ENCODE results near the gene BRD4. TPM values are rescaled to one million over a fixed set of nuclear protein-coding genes. Genes with fewer than 3 reads are reported as not detected.
"Not testable (repeated sequence)": the region's sequence is repeated elsewhere in the genome, so short reads cannot be mapped to it uniquely, and the experiment has no call there.

BRD4 gene
- total RNA-seq, 2 experiments from 2014 or later: 33.6 to 143 TPM

DNA sequence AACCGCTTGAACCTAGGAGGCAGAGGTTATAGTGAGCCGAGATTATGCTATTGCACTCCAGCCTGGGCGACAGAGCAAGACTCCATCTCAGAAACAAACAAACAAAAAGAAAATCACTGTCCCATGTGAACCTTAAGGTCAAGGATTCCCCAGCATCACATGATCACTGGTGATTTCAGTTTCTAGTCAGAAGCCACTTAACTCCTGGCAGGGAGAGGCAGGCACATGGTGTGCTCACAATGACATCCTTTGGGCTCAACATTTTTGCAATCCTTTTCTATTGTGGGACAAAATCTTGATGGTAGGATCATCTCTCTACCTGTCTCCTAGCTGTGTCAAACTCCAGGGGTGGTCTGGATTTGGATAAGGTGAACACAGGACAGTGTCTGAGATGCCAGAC lies 35.1 kb upstream of the BRD4 start:
- no peak overlapping the region for H3K4me3 ChIP-seq (ENCODE audit: low read depth, low read length, poor library complexity, severe bottlenecking)
- no peaks in the 10 kb centered on the region for H3K9me3 ChIP-seq (ENCODE audit: low read length)
- no peak overlapping the region for H3K4me2 ChIP-seq (ENCODE audit: low read length)
- intact Hi-C loops (cut with micrococcal nuclease; ENCODE audit: unreplicated experiment): no loop called here
- no peaks in the 10 kb centered on the region for H4K20me1 ChIP-seq (ENCODE audit: insufficient read depth, low read length)
- TF ChIP-seq EZH2phosphoT487 (IDR thresholded peaks at IDR 0.05; ENCODE audit: borderline replicate concordance, low read depth, low read length): no peak
- TF ChIP-seq, protein P1, sequence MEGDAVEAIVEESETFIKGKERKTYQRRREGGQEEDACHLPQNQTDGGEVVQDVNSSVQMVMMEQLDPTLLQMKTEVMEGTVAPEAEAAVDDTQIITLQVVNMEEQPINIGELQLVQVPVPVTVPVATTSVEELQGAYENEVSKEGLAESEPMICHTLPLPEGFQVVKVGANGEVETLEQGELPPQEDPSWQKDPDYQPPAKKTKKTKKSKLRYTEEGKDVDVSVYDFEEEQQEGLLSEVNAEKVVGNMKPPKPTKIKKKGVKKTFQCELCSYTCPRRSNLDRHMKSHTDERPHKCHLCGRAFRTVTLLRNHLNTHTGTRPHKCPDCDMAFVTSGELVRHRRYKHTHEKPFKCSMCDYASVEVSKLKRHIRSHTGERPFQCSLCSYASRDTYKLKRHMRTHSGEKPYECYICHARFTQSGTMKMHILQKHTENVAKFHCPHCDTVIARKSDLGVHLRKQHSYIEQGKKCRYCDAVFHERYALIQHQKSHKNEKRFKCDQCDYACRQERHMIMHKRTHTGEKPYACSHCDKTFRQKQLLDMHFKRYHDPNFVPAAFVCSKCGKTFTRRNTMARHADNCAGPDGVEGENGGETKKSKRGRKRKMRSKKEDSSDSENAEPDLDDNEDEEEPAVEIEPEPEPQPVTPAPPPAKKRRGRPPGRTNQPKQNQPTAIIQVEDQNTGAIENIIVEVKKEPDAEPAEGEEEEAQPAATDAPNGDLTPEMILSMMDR (conservative IDR thresholded peaks at IDR 0.05; ENCODE audit: low read length): no peak
- DNase-seq (ENCODE audit: low spot score): no peak
- BruUV-seq (replicated peaks): no TSS peak
- POLR2A ChIA-PET: no interaction called here
- peaks cover 81% of the 10 kb centered on the region for H3K36me3 ChIP-seq (ENCODE audit: insufficient read depth, low read length)
- no peak overlapping the region for H2AFZ ChIP-seq (ENCODE audit: low read length)
- no peak overlapping the region for H3K27ac ChIP-seq (ENCODE audit: low read depth, low read length, poor library complexity, severe bottlenecking)
- CTCF ChIA-PET (ENCODE audit: unreplicated experiment): no interaction called here
- H3K79me2 ChIP-seq (ENCODE audit: insufficient read depth, low read depth, low read length): 0 out of 2 replicates have a peak, but pooled peaks cover 3% of the 10 kb centered on the region
- H3K9me2 ChIP-seq (ENCODE audit: insufficient read depth, low read length): no peaks in the 10 kb centered on the region
- no peaks in the 10 kb centered on the region for H3K4me1 ChIP-seq (ENCODE audit: insufficient read depth, low read length, poor library complexity, severe bottlenecking)

DNA sequence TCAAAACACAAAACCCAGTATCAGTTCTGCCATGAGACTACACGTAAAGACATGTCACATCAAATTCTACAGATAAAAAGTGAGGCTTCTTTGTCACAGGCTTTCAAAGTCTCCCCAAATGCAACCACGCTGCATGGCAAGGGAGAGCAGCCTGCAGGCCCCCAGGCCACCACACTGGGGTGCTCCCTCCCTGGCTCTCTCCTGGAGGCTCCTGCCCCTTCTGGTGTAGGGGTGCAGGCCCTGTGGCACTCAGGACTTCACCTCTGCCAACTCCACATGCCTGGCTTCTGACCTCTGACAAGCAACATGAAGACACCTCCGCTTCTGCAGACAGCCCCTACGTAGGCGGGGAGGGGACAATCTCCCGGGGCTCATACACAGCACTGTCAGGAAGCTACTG lies 32.9 kb upstream of the BRD4 start:
- ChIA-PET POLR2A (interaction anchor here (1.0 kb wide), 1 partner anchor 14 kb away, joined by 3 read pairs; the partner anchor contains the start of gene AKAP8), CTCF (ENCODE audit: unreplicated experiment) (no interaction called here)
- intact Hi-C loops (cut with micrococcal nuclease; ENCODE audit: unreplicated experiment): no loop called here
- Histone ChIP-seq H3K79me2 (ENCODE audit: insufficient read depth, low read depth, low read length) (no peaks in the 10 kb centered on the region), H3K4me2 (ENCODE audit: low read length) (no peak overlapping the region), H3K9me3 (ENCODE audit: low read length) (no peaks in the 10 kb centered on the region), H3K4me1 (ENCODE audit: insufficient read depth, low read length, poor library complexity, severe bottlenecking) (no peaks in the 10 kb centered on the region), H3K4me3 (ENCODE audit: low read depth, low read length, poor library complexity, severe bottlenecking) (no peak overlapping the region), H4K20me1 (ENCODE audit: insufficient read depth, low read length) (no peaks in the 10 kb centered on the region), H2AFZ (ENCODE audit: low read length) (no peak overlapping the region), H3K27ac (ENCODE audit: low read depth, low read length, poor library complexity, severe bottlenecking) (no peak overlapping the region), H3K9me2 (ENCODE audit: insufficient read depth, low read length) (no peaks in the 10 kb centered on the region), H3K36me3 (ENCODE audit: insufficient read depth, low read length) (peaks cover 79% of the 10 kb centered on the region)
- TF ChIP-seq, protein P1 (conservative IDR thresholded peaks at IDR 0.05; ENCODE audit: low read length): no peak
- no peak for TF ChIP-seq EZH2phosphoT487 (IDR thresholded peaks at IDR 0.05; ENCODE audit: borderline replicate concordance, low read depth, low read length)
- BruUV-seq (replicated peaks): no TSS peak
- no peak for DNase-seq (ENCODE audit: low spot score)

DNA sequence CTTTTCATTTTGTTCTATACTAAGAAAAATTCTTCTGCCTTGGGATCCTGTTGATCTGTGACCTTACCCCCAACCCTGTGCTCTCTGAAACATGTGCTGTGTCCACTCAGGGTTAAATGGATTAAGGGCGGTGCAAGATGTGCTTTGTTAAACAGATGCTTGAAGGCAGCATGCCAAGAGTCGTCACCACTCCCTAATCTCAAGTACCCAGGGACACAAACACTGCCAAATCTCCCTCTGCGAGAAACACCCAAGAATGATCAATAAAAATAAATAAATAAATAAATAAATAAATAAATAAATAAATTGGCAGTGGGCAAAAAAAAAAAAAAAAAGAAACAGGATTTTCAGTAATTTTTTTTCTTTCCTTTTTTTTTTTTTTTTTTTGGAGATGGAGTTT lies 31.5 kb upstream of the BRD4 start:
- H3K9me2 ChIP-seq (ENCODE audit: insufficient read depth, low read length); H4K20me1 ChIP-seq (ENCODE audit: insufficient read depth, low read length); CTCF ChIA-PET (ENCODE audit: unreplicated experiment); DNase-seq (ENCODE audit: low spot score); intact Hi-C loops (cut with micrococcal nuclease; ENCODE audit: unreplicated experiment); H3K4me1 ChIP-seq (ENCODE audit: insufficient read depth, low read length, poor library complexity, severe bottlenecking); H3K79me2 ChIP-seq (ENCODE audit: insufficient read depth, low read depth, low read length); H3K4me3 ChIP-seq (ENCODE audit: low read depth, low read length, poor library complexity, severe bottlenecking); H3K27ac ChIP-seq (ENCODE audit: low read depth, low read length, poor library complexity, severe bottlenecking); BruUV-seq (replicated peaks); H3K9me3 ChIP-seq (ENCODE audit: low read length); H2AFZ ChIP-seq (ENCODE audit: low read length); POLR2A ChIA-PET; H3K4me2 ChIP-seq (ENCODE audit: low read length): not testable (repeated sequence)
- peaks cover 78% of the 10 kb centered on the region for H3K36me3 ChIP-seq (ENCODE audit: insufficient read depth, low read length)

DNA sequence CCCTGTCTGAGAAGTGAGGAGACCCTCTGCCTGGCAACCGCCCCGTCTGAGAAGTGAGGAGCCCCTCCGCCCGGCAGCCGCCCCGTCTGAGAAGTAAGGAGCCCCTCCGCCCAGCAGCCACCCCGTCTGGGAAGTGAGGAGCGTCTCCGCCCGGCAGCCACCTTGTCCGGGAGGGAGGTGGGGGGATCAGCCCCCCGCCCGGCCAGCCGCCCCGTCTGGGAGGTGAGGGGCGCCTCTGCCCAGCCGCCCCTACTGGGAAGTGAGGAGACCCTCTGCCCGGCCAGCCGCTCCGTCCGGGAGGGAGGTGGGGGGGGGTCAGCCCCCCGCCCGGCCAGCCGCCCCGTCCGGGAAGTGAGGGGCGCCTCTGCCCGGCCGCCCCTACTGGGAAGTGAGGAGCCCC lies 30.7 kb upstream of the BRD4 start:
- H4K20me1 ChIP-seq (ENCODE audit: insufficient read depth, low read length); H3K9me2 ChIP-seq (ENCODE audit: insufficient read depth, low read length); H2AFZ ChIP-seq (ENCODE audit: low read length); intact Hi-C loops (cut with micrococcal nuclease; ENCODE audit: unreplicated experiment); H3K9me3 ChIP-seq (ENCODE audit: low read length); H3K4me2 ChIP-seq (ENCODE audit: low read length); H3K4me1 ChIP-seq (ENCODE audit: insufficient read depth, low read length, poor library complexity, severe bottlenecking); POLR2A ChIA-PET; H3K27ac ChIP-seq (ENCODE audit: low read depth, low read length, poor library complexity, severe bottlenecking); H3K4me3 ChIP-seq (ENCODE audit: low read depth, low read length, poor library complexity, severe bottlenecking); CTCF ChIA-PET (ENCODE audit: unreplicated experiment); DNase-seq (ENCODE audit: low spot score); BruUV-seq (replicated peaks); H3K79me2 ChIP-seq (ENCODE audit: insufficient read depth, low read depth, low read length): not testable (repeated sequence)
- peaks cover 78% of the 10 kb centered on the region for H3K36me3 ChIP-seq (ENCODE audit: insufficient read depth, low read length)

DNA sequence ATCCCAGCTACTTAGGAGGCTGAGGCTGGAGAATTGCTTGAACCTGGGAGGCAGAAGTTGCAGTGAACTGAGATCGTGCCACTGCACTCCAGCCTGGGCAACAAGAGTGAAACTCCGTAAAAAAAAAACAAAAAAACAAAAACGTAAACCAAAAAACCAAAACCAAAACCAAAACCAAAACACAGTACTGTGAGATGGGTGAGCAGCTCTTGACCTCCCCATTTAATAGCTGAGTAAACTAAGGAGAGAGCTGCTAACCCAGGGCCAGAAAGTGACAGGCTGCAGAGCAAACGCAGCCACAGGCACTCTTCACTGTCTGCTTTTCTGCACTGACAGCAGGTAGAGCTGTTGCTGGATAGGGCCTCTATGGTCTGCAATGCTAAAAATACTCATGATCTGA lies 27.7 kb upstream of the BRD4 start:
- H2AFZ ChIP-seq (ENCODE audit: low read length); CTCF ChIA-PET (ENCODE audit: unreplicated experiment): not testable (repeated sequence)

More for the DNA sequence above, 27.7 kb upstream of the BRD4 start:
- BruUV-seq (replicated peaks); H3K27ac ChIP-seq (ENCODE audit: low read depth, low read length, poor library complexity, severe bottlenecking); H3K79me2 ChIP-seq (ENCODE audit: insufficient read depth, low read depth, low read length); H3K4me2 ChIP-seq (ENCODE audit: low read length); H3K9me3 ChIP-seq (ENCODE audit: low read length); H3K9me2 ChIP-seq (ENCODE audit: insufficient read depth, low read length); H4K20me1 ChIP-seq (ENCODE audit: insufficient read depth, low read length); H3K4me3 ChIP-seq (ENCODE audit: low read depth, low read length, poor library complexity, severe bottlenecking); DNase-seq (ENCODE audit: low spot score); intact Hi-C loops (cut with micrococcal nuclease; ENCODE audit: unreplicated experiment); H3K4me1 ChIP-seq (ENCODE audit: insufficient read depth, low read length, poor library complexity, severe bottlenecking): not testable (repeated sequence)
- POLR2A ChIA-PET: interaction anchor here (1.1 kb wide), 1 partner anchor 20 kb away, joined by 3 read pairs; no protein-coding TSS in a partner anchor
- H3K36me3 ChIP-seq (ENCODE audit: insufficient read depth, low read length): peaks cover 78% of the 10 kb centered on the region

All from OCI-LY7 (cell line).